Dermis microvascular lymphatic vessel endothelial cell (primary cell): Measurements from ENCODE around the gene ABCB9. TPM values are rescaled to one million over a fixed set of nuclear protein-coding genes. Genes with fewer than 3 reads are reported as not detected.
"Not testable (repeated sequence)": the region's sequence is repeated elsewhere in the genome, so short reads cannot be mapped to it uniquely, and the experiment has no call there.

Experiments used
- DNase-seq, 2 donors: peaks; one replicate each; pipeline versions ENCODE4 v3.0.0 to v3.0.0-alpha.2; 2010; ENCODE audit warnings: low read depth in 2 of 2
- total RNA-seq: library from RNA; depleted of rRNA; stranded (reverse); fragments of >200 nt; gene quantifications from 2 replicates; pipeline ENCODE4 v1.2.1, GENCODE V29; 2014

The ABCB9 gene
- 4.5 and 5.2 TPM in 2 replicates for total RNA-seq

GRCh38 chr12:122965851-122966742, at the start of gene ABCB9:
Gene ABCB9 (minus strand): TSS chr12:122966463. CDS start chr12:122960235, 6,228 bp downstream.
- DNase-seq, result peak; percentile 76 to 94

- not testable (repeated sequence) for DNase-seq
Observed at GRCh38 chr12:123014473-123014872, 48.2 kb upstream of the ABCB9 start.

- DNase-seq, result no peak
Observed at GRCh38 chr12:123013185-123014095, 47.2 kb upstream of the ABCB9 start.

GRCh38 chr12:123011701-123012100, 45.4 kb upstream of the ABCB9 start:
- no peak for DNase-seq

GRCh38 chr12:123010681-123011080, 44.4 kb upstream of the ABCB9 start:
- no peak for DNase-seq

GRCh38 chr12:123010110-123010509, 43.8 kb upstream of the ABCB9 start:
- no peak for DNase-seq

GRCh38 chr12:123006977-123007376, 40.7 kb upstream of the ABCB9 start:
- DNase-seq, result no peak

GRCh38 chr12:123005081-123005626, 38.9 kb upstream of the ABCB9 start:
- DNase-seq, result no peak

GRCh38 chr12:123004287-123004686, 38.0 kb upstream of the ABCB9 start:
- no peak for DNase-seq

GRCh38 chr12:123003257-123003656, 37.0 kb upstream of the ABCB9 start:
- no peak for DNase-seq

- no peak for DNase-seq
Observed at GRCh38 chr12:123001464-123001863, 35.2 kb upstream of the ABCB9 start.

- DNase-seq, result no peak
Observed at GRCh38 chr12:123000578-123000977, 34.3 kb upstream of the ABCB9 start.

GRCh38 chr12:122999986-123000420, 33.7 kb upstream of the ABCB9 start:
- no peak for DNase-seq

- no peak for DNase-seq
Observed at GRCh38 chr12:122999196-122999946, 33.1 kb upstream of the ABCB9 start.

- no peak for DNase-seq
Observed at GRCh38 chr12:122998316-122998715, 32.1 kb upstream of the ABCB9 start.

GRCh38 chr12:122997343-122998250, 31.3 kb upstream of the ABCB9 start:
- DNase-seq, result no peak

GRCh38 chr12:122996621-122997342, 30.5 kb upstream of the ABCB9 start:
- no peak for DNase-seq

GRCh38 chr12:122996188-122996601, 29.9 kb upstream of the ABCB9 start:
- DNase-seq, result no peak

- no peak for DNase-seq
Observed at GRCh38 chr12:122995503-122996187, 29.4 kb upstream of the ABCB9 start.
